Lung (tissue), 12 donors: ENCODE results near the gene ANKFN1. TPM values are rescaled to one million over a fixed set of nuclear protein-coding genes. Genes with fewer than 3 reads are reported as not detected.

Experiments
- ATAC-seq: fragments of 200-7000 bp; cut with Tn5 transposase; one replicate; pipeline ENCODE4 v1.9.1; 2020; ENCODE audit warnings: moderate number of reproducible peaks; ENCODE audit not compliant: insufficient read depth, low FRiP score
- DNase-seq, 3 donors: peaks; one replicate each; pipeline ENCODE4 v3.0.0-alpha.2; 2013 to 2017
- H3K27ac ChIP-seq, 2 donors: one replicate each; pipeline ENCODE4 v1.5.1; 2013; ENCODE audit warnings: mild to moderate bottlenecking in 2 of 2, moderate library complexity in 2 of 2, control low read depth in 1 of 2, inconsistent platforms in 1 of 2, low read depth in 1 of 2, low read length in 1 of 2
- H3K27me3 ChIP-seq, 3 donors: one replicate each; pipeline ENCODE4 v1.5.1; 2013; ENCODE audit warnings: low read length in 2 of 3; ENCODE audit not compliant: control insufficient read depth in 3 of 3, insufficient read depth in 3 of 3
- H3K36me3 ChIP-seq, 4 donors: one replicate each; pipeline ENCODE4 v1.5.1; 2013; ENCODE audit warnings: low read length in 4 of 4, mild to moderate bottlenecking in 1 of 4, moderate library complexity in 1 of 4; ENCODE audit not compliant: control insufficient read depth in 4 of 4, insufficient read depth in 4 of 4
- H3K4me1 ChIP-seq, 5 donors: one replicate each; pipeline ENCODE4 v1.5.1; 2013; ENCODE audit warnings: low read length in 5 of 5, mild to moderate bottlenecking in 2 of 5, moderate library complexity in 1 of 5; ENCODE audit not compliant: control insufficient read depth in 5 of 5, insufficient read depth in 5 of 5
- H3K4me3 ChIP-seq: one replicate; pipeline ENCODE4 v1.5.1; 2013; ENCODE audit warnings: mild to moderate bottlenecking, control low read depth, moderate library complexity
- H3K9ac ChIP-seq, 2 donors: one replicate each; pipeline ENCODE4 v1.5.1; 2013; ENCODE audit warnings: low read length in 2 of 2, control low read depth in 1 of 2; ENCODE audit not compliant: insufficient read depth in 1 of 2
- H3K9me3 ChIP-seq, 4 donors: one replicate each; pipeline ENCODE4 v1.5.1; 2013; ENCODE audit warnings: low read length in 3 of 4, mild to moderate bottlenecking in 1 of 4, moderate library complexity in 1 of 4; ENCODE audit not compliant: control insufficient read depth in 4 of 4, insufficient read depth in 3 of 4
- CTCF ChIP-seq: IDR thresholded peaks from 2 replicates; pipeline ENCODE4 v1.5.1; 2012; ENCODE audit warnings: mild to moderate bottlenecking; ENCODE audit errors: control extremely low read depth, extremely low read depth
- WGBS, 2 donors: extraction: QIAGEN DNeasy Blood & Tissue Kit; methylation state at CpG; one replicate each; pipeline ENCODE4 v1.1.7; 2013; 5-methylcytosine and 5-hydroxymethylcytosine counted together
- polyA plus RNA-seq, 2 donors: library from polyadenylated mRNA; stranded (reverse); fragments of 200-250 nt; gene quantifications; one replicate each; pipeline ENCODE4 v1.2.1, GENCODE V29; 2013
- total RNA-seq, 2 donors: library from RNA; depleted of rRNA in 1 of 2; stranded (reverse); fragments of >200 nt in 1 of 2; gene quantifications; one replicate each; pipeline ENCODE4 v1.2.1, GENCODE V29; 2014 to 2021
- donor health status: control.
- donor health status: control.
- donor health status: Bipolar disorder and iron deficiency.
- donor health status: healthy.
- donor health status: DM: yes; HTN: yes; CAD: no.

The ANKFN1 gene
- total and polyA plus RNA-seq, 4 donors = 0.39 to 8.5 (median 3.4) TPM

- WGBS, 2 donors = 91 to 95% methylated on average over 4 of the region's 4 CpGs
- ATAC-seq (no peak), DNase-seq (no peak)
- no peak for TF ChIP-seq CTCF
- H3K27me3 ChIP-seq = no peaks in the 10 kb centered on the region
- H3K27ac ChIP-seq = no peak overlapping the region
- H3K4me1 ChIP-seq = no peaks in the 10 kb centered on the region
- no peak overlapping the region for H3K4me3 ChIP-seq
- H3K9ac ChIP-seq = no peak overlapping the region
- no peaks in the 10 kb centered on the region for H3K36me3 ChIP-seq
- peaks cover 0 to 4% (median 0%) of the 10 kb centered on the region in 4 donors for H3K9me3 ChIP-seq
These were observed 279.2 kb downstream of the ANKFN1 start for GRCh38 chr17:56432443-56432842.

- ATAC-seq (no peak), DNase-seq (no peak)
- no peak overlapping the region for H3K27ac ChIP-seq
- no peak overlapping the region for H3K4me3 ChIP-seq
- H3K4me1 ChIP-seq = no peaks in the 10 kb centered on the region
- WGBS, 2 donors = 92 to 93% methylated on average over 10 of the region's 10 CpGs
- H3K27me3 ChIP-seq = no peaks in the 10 kb centered on the region
- no peak for TF ChIP-seq CTCF
- H3K9me3 ChIP-seq = peaks cover 0 to 4% (median 0%) of the 10 kb centered on the region in 4 donors
- H3K9ac ChIP-seq = no peak overlapping the region
- H3K36me3 ChIP-seq = no peaks in the 10 kb centered on the region
These were observed 281.3 kb downstream of the ANKFN1 start for GRCh38 chr17:56434610-56435009.

- WGBS, 2 donors = 83 to 84% methylated on average over 4 of the region's 4 CpGs
- TF ChIP-seq CTCF = no peak
- H3K36me3 ChIP-seq = no peaks in the 10 kb centered on the region
- DNase-seq (no peak), ATAC-seq (no peak)
- peaks cover 0 to 4% (median 0%) of the 10 kb centered on the region in 4 donors for H3K9me3 ChIP-seq
- no peak overlapping the region for H3K27ac ChIP-seq
- H3K27me3 ChIP-seq = no peaks in the 10 kb centered on the region
- no peak overlapping the region for H3K4me3 ChIP-seq
- H3K4me1 ChIP-seq = no peaks in the 10 kb centered on the region
- H3K9ac ChIP-seq = no peak overlapping the region
These were observed 282.9 kb downstream of the ANKFN1 start for GRCh38 chr17:56436142-56436541.

- TF ChIP-seq CTCF = no peak
- Histone ChIP-seq H3K9me3 (no peaks in the 10 kb centered on the region), H3K4me1 (no peaks in the 10 kb centered on the region), H3K36me3 (no peaks in the 10 kb centered on the region), H3K9ac (no peak overlapping the region), H3K27me3 (no peaks in the 10 kb centered on the region), H3K27ac (no peak overlapping the region), H3K4me3 (no peak overlapping the region)
- ATAC-seq (no peak), DNase-seq (no peak)
- WGBS, 2 donors = 50 to 72% methylated on average over 2 of the region's 2 CpGs
These were observed 287.1 kb downstream of the ANKFN1 start for GRCh38 chr17:56440419-56440818.
